Keratinocyte (primary cell): ENCODE data around the gene GCA.

Experiments used
- EZH2 ChIP-seq: IDR thresholded peaks from one replicate; pipeline ENCODE4 v1.6.1; 2012; ENCODE audit warnings: inconsistent platforms, mild to moderate bottlenecking, low read length, moderate library complexity
- TF ChIP-seq, protein P1 (sequence below), 3 experiments: IDR thresholded peaks in 1 of 3; conservative IDR thresholded peaks in 1 of 3; optimal IDR thresholded peaks in 1 of 3; 2 replicates in 2 of 3; 3 replicates in 1 of 3; pipeline versions ENCODE3 to v1.5.1; 2011; ENCODE audit warnings: low read length in 3 of 3, mild to moderate bottlenecking in 3 of 3, moderate library complexity in 2 of 3, control low read depth in 1 of 3, inconsistent platforms in 1 of 3; ENCODE audit not compliant: insufficient read depth in 2 of 3; ENCODE audit errors: extremely low read depth in 1 of 3

DNA sequence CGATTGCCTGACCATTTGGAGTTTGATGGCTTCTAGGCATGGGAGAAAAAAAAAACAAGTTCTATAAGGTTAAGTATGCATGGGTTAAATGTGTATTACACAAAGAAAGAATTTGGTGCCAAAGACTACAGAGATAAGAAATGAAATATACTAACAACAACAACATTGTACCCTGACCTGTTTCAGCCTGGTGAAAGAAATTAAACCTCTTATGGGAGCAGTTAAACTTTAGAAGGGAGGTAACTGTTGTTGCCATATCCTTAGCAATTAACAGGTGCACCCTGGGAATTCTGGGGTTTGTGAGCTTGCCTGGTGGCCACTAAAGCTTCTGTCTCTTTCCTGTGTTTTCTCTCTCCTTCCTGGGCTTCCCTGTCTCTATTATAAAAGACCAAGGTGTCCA lies 19.0 kb upstream of the GCA start:
- TF ChIP-seq, protein P1, sequence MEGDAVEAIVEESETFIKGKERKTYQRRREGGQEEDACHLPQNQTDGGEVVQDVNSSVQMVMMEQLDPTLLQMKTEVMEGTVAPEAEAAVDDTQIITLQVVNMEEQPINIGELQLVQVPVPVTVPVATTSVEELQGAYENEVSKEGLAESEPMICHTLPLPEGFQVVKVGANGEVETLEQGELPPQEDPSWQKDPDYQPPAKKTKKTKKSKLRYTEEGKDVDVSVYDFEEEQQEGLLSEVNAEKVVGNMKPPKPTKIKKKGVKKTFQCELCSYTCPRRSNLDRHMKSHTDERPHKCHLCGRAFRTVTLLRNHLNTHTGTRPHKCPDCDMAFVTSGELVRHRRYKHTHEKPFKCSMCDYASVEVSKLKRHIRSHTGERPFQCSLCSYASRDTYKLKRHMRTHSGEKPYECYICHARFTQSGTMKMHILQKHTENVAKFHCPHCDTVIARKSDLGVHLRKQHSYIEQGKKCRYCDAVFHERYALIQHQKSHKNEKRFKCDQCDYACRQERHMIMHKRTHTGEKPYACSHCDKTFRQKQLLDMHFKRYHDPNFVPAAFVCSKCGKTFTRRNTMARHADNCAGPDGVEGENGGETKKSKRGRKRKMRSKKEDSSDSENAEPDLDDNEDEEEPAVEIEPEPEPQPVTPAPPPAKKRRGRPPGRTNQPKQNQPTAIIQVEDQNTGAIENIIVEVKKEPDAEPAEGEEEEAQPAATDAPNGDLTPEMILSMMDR (optimal IDR thresholded peaks at IDR 0.05 in 1 of 3, IDR thresholded peaks at IDR 0.05 in 1 of 3, conservative IDR thresholded peaks at IDR 0.05 in 1 of 3; ENCODE audit: extremely low read depth in 1 of 3, insufficient read depth in 2 of 3, low read length in 3 of 3): no peak
- no peak for TF ChIP-seq EZH2
